Cardiac fibroblast (primary cell): ENCODE data around the gene RPL22.

Experiments
- DNase-seq, 2 donors: peaks; one replicate each; pipeline versions ENCODE4 v3.0.0 to v3.0.0-alpha.2; 2010; ENCODE audit warnings: low read depth in 2 of 2
- H3K4me3 ChIP-seq, 2 donors: replicated peaks in 1 of 2; 1 replicate in 1 of 2; 2 replicates in 1 of 2; pipeline ENCODE4 v1.5.1; 2011; ENCODE audit warnings: low read depth in 2 of 2, low read length in 2 of 2, mild to moderate bottlenecking in 2 of 2, moderate library complexity in 1 of 2
- CTCF ChIP-seq: IDR thresholded peaks from one replicate; pipeline ENCODE4 v1.5.1; 2011; ENCODE audit warnings: low read depth, mild to moderate bottlenecking, low read length, inconsistent platforms

RPL22 gene

GRCh38 chr1:6208723-6209660 is 9.6 kb upstream of the RPL22 start:
- peak overlapping the region; percentile 30 to 47 for H3K4me3 ChIP-seq
- TF ChIP-seq CTCF = peak; percentile 32
- peak; percentile 54 to 55 for DNase-seq

DNA sequence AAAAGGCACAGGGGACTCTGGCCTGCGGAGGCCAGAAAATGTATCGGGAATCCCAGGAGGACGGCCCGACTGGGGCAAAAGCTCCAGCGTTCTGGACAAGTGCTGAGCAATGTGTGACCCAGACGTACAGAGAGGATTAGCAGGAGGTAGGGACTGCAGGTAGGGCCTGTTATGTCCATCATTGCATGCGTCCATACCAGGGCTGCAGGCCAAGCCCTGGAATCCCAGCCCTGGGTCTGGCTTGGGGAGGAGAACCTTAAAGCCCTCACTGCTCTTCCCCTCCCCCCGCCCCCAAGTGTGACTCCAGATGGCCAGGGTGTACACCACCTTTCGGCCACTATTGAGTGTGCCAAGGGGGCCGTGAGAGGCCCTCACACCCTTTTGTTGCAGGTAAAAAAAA is 8.5 kb upstream of the RPL22 start:
- no peak overlapping the region for H3K4me3 ChIP-seq
- no peak for TF ChIP-seq CTCF
- no peak for DNase-seq

DNA sequence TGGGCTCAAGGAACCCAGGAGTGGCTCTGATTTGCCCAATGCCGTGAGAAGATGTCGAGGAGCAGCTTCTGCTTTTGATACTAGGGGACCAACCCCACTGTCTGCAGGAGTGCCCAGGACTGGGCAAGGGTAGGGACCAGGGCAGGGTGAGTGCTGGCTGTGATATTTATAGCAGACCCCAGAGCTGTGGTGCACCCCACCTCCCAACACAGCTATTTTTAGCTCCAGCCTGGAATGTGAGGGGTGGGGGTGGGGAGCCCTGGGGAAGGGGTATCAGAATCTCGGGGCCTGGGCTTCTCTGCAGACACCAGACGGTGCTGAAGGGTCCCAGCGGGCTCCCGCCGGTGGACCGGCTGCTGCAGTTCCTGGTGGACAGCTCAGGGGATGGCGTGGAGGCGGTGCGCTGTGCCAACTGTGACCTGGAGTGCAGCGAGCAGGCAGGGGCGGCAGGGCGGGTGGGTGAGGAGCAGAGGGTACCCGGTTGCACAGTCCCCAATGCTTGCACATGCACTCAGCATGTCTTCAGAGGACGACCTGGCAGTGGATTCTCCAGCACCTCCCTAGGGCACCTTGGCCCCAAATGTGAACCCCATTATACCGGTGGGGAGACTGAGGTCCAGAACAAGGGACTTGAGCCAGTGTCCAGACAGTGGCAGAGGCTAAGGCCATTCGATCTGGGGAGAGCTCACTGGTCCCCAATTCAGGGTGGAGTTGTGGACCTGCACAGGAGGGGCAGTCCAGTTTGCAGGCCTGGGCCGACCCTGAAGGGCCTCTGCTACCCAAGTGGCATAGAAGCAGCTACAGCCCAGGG is 7.9 kb upstream of the RPL22 start:
- DNase-seq = no peak
- no peak for TF ChIP-seq CTCF
- peak overlapping the region in 1 of 2 donors; percentile 53 for H3K4me3 ChIP-seq

- peak overlapping the region; percentile 53 to 55 for H3K4me3 ChIP-seq
Observed at GRCh38 chr1:6206520-6206855, 7.1 kb upstream of the RPL22 start.

DNA sequence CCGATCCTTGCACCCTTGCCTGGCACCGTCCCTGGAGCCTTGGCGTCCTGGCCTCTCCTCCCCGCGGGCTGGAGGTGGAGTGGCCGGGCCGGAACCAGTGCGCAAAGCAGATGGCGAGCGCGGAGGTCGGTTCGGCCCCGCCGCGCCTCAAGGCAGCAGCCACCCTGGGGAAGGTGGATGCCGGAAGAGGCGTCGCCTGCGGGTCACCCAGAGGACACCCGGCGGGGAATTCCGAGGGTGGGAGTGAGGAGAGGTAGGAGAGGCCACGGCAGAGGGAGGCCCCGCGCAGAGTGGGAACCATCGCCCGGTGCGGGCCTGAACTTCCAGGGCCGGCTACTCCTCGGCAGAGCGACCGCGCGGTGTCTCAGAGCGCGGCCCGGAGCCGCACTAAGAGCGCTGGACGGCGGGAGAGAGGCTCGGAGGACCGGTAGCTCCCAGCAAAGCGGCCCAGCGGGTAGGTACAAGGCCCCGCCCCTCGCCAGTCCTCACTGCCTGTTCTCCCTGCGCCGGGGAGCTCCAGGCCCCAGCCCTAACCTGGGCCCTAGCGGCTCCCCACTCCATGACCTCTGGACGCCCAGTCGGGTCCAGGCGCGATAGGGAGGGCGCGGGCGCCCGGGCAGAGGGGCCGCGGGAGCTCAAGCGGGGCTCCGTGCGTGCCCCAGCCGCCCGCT is 6.6 kb upstream of the RPL22 start, which contains the start of gene RNF207:
Gene RNF207, plus strand, starts transcription at position 271 of the 671 bp plus-strand sequence. CDS start 417 bp downstream, outside the sequence.
- peak within 1 kb of the TSS; percentile 53 to 55 for H3K4me3 ChIP-seq
- peak; percentile 67 to 71 for DNase-seq
- no peak for TF ChIP-seq CTCF

More at GRCh38 chr1:6206520-6206855, 7.1 kb upstream of the RPL22 start:
- no peak for DNase-seq
- TF ChIP-seq CTCF = no peak

GRCh38 chr1:6202256-6202655 is 2.9 kb upstream of the RPL22 start:
- no peak overlapping the region for H3K4me3 ChIP-seq
- no peak for DNase-seq
- TF ChIP-seq CTCF = no peak
